T-helper 1 cell treated with Interleukin-12 subunit alpha and Interleukin-12 subunit beta and Interleukin-4 antibody, amounts not matched to agents 30 ng/mL and 1 ng/mL, for 36 hours (primary cell): Measurements from ENCODE around the gene CSRP2. TPM values are rescaled to one million over a fixed set of nuclear protein-coding genes. Genes with fewer than 3 reads are reported as not detected.

Experiments
- intact Hi-C: fragments of 100-400 bp; cut with micrococcal nuclease; formaldehyde crosslinking; loops from one replicate; pipeline ENCODE4 v1.15.1; 2024
- total RNA-seq: library from RNA; stranded (reverse); gene quantifications from 2 replicates; pipeline ENCODE4 v1.2.3, GENCODE V29; 2022

The CSRP2 gene
- total RNA-seq, 1 donor from 2014 or later: 0.39 TPM

- intact Hi-C loops: no loop called here
Measured at GRCh38 chr12:76895796-76896195, 17.0 kb upstream of the CSRP2 start.

GRCh38 chr12:76891609-76892008 lies 12.8 kb upstream of the CSRP2 start:
- intact Hi-C loops: no loop called here

GRCh38 chr12:76890151-76891143 lies 11.6 kb upstream of the CSRP2 start:
- intact Hi-C loops: no loop called here

GRCh38 chr12:76888775-76889174 lies 10.0 kb upstream of the CSRP2 start:
- intact Hi-C loops: no loop called here

- intact Hi-C loops: no loop called here
Measured at GRCh38 chr12:76883811-76884210, 5.0 kb upstream of the CSRP2 start.

GRCh38 chr12:76883151-76883550 lies 4.3 kb upstream of the CSRP2 start:
- intact Hi-C loops: no loop called here

- intact Hi-C loops: no loop called here
Measured at GRCh38 chr12:76882367-76882766, 3.5 kb upstream of the CSRP2 start.

- intact Hi-C loops: no loop called here
Measured at GRCh38 chr12:76881142-76881541, 2.3 kb upstream of the CSRP2 start.

- intact Hi-C loops: no loop called here
Measured at GRCh38 chr12:76880519-76881023, 1.8 kb upstream of the CSRP2 start.

- intact Hi-C loops: loop anchor here (2.0 kb wide), 1 partner anchor 185 kb away; the partner anchor contains the start of gene E2F7
Measured at GRCh38 chr12:76879710-76880518, 1.1 kb upstream of the CSRP2 start.

- intact Hi-C loops: loop anchor here (2.0 kb wide), 1 partner anchor 187 kb away; the partner anchor contains the start of gene E2F7
Measured at GRCh38 chr12:76878099-76878898, 520 bp downstream of the CSRP2 start.

GRCh38 chr12:76876696-76877229 lies 2.1 kb downstream of the CSRP2 start:
- intact Hi-C loops: loop anchor here (2.0 kb wide), 2 partner anchors 112 to 134 kb away; partner anchors contain the start of gene ZDHHC17

GRCh38 chr12:76874491-76875190 lies 4.2 kb downstream of the CSRP2 start:
- intact Hi-C loops: no loop called here

- intact Hi-C loops: no loop called here
Measured at GRCh38 chr12:76874027-76874426, 4.8 kb downstream of the CSRP2 start.

- intact Hi-C loops: no loop called here
Measured at GRCh38 chr12:76872415-76872814, 6.4 kb downstream of the CSRP2 start.

GRCh38 chr12:76871742-76872141 lies 7.1 kb downstream of the CSRP2 start:
- intact Hi-C loops: no loop called here

GRCh38 chr12:76871082-76871481 lies 7.7 kb downstream of the CSRP2 start:
- intact Hi-C loops: no loop called here

- intact Hi-C loops: no loop called here
Measured at GRCh38 chr12:76866726-76867125, 12.1 kb downstream of the CSRP2 start.

- intact Hi-C loops: no loop called here
Measured at GRCh38 chr12:76866151-76866567, 12.7 kb downstream of the CSRP2 start.
